ENCODE measurements around the gene WDR83.
A peak's percentile ranks its signal among the peaks of the same experiment; 100 is the strongest.

Gene WDR83

GRCh38 chr19:12656899-12657571 is 9.6 kb upstream of the WDR83 start:
- TF ChIP-seq, protein P1, sequence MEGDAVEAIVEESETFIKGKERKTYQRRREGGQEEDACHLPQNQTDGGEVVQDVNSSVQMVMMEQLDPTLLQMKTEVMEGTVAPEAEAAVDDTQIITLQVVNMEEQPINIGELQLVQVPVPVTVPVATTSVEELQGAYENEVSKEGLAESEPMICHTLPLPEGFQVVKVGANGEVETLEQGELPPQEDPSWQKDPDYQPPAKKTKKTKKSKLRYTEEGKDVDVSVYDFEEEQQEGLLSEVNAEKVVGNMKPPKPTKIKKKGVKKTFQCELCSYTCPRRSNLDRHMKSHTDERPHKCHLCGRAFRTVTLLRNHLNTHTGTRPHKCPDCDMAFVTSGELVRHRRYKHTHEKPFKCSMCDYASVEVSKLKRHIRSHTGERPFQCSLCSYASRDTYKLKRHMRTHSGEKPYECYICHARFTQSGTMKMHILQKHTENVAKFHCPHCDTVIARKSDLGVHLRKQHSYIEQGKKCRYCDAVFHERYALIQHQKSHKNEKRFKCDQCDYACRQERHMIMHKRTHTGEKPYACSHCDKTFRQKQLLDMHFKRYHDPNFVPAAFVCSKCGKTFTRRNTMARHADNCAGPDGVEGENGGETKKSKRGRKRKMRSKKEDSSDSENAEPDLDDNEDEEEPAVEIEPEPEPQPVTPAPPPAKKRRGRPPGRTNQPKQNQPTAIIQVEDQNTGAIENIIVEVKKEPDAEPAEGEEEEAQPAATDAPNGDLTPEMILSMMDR (conservative IDR thresholded peaks at IDR 0.05; ENCODE audit: low read depth, low read length) = no peak
- no peak overlapping the region for H3K4me3 ChIP-seq (ENCODE audit: low read length)
- DNase-seq (ENCODE audit: low read depth) = no peak

- TF ChIP-seq, protein P1 (conservative IDR thresholded peaks at IDR 0.05; ENCODE audit: low read depth, low read length) = no peak
- DNase-seq (ENCODE audit: low read depth) = no peak
- no peak overlapping the region for H3K4me3 ChIP-seq (ENCODE audit: low read length)
Measured at GRCh38 chr19:12657966-12658365, 8.6 kb upstream of the WDR83 start.

DNA sequence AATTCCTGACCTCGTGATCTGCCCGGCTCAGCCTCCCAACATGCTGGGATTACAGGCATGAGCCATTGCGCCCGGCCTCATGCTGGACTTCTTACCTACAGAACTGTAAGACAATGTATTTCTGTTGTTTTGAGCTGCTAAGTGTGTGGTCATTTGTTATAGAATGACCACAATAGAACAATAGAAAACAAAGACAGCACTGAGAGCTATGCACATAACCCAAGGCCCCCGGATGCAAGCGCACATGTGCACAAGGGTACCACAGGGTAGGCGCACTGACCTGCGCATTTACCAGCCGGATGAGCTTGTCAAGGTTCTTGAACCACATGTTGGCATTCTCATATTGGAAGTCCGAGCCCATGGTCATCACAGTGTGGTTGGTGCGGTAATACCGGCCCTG is 5.6 kb upstream of the WDR83 start:
- TF ChIP-seq, protein P1 (conservative IDR thresholded peaks at IDR 0.05; ENCODE audit: low read depth, low read length) = no peak
- no peak overlapping the region for H3K4me3 ChIP-seq (ENCODE audit: low read length)
- DNase-seq (ENCODE audit: low read depth) = no peak

GRCh38 chr19:12664406-12665280 is 2.0 kb upstream of the WDR83 start:
- no peak for DNase-seq (ENCODE audit: low read depth)
- H3K4me3 ChIP-seq (ENCODE audit: low read length) = no peak overlapping the region
- TF ChIP-seq, protein P1 (conservative IDR thresholded peaks at IDR 0.05; ENCODE audit: low read depth, low read length) = no peak

GRCh38 chr19:12665281-12665573 is 1.4 kb upstream of the WDR83 start:
- H3K4me3 ChIP-seq (ENCODE audit: low read length) = no peak overlapping the region
- TF ChIP-seq, protein P1 (conservative IDR thresholded peaks at IDR 0.05; ENCODE audit: low read depth, low read length) = no peak
- no peak for DNase-seq (ENCODE audit: low read depth)

DNA sequence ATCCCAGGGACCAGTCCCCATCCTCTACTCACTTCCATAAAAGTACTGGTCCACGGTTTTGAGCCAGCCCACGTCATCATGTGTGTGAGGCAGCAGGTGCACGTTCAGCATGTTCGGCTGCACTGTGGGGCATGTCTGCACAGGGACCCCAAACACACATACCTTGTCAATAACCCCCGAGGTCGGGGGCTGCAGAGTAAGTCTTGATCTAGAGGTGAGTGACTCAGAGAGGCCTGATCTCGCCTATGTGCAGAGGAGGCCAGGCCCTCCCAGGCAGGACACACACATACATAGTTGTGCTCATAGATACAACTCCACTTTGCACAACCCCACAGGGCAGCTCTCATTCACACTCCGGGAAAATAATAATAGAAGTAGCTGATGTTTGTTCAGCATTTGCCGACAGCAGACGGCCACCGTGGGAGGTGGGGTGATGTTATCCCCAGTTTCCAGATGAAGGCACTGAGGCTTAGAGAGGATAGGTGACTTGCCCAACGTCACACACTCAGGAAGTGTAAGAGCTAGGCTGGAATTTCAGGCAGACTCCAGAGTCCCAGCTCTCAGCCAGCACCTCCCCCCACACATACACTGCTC is 839 bp upstream of the WDR83 start:
- no peak for DNase-seq (ENCODE audit: low read depth)
- TF ChIP-seq, protein P1 (conservative IDR thresholded peaks at IDR 0.05; ENCODE audit: low read depth, low read length) = no peak
- H3K4me3 ChIP-seq (ENCODE audit: low read length) = peak overlapping the region; percentile 59
